Measurements from ENCODE around the gene QRFPR.
"Not testable (repeated sequence)": the region's sequence is repeated elsewhere in the genome, so short reads cannot be mapped to it uniquely, and the experiment has no call there.

QRFPR gene

GRCh38 chr4:121380776-121381462 lies at the start of gene QRFPR:
QRFPR (minus strand) TSS chr4:121381018; CDS start chr4:121380647, 371 bp downstream.
- DNase-seq: no peak

- DNase-seq: no peak
These were observed 47.9 kb upstream of the QRFPR start for GRCh38 chr4:121428721-121429120.

- DNase-seq: no peak
These were observed 40.8 kb upstream of the QRFPR start for GRCh38 chr4:121421594-121421993.

- DNase-seq: no peak
These were observed 30.4 kb upstream of the QRFPR start for GRCh38 chr4:121411151-121411744.

- DNase-seq: not testable (repeated sequence)
These were observed 27.7 kb upstream of the QRFPR start for GRCh38 chr4:121408567-121408966.

GRCh38 chr4:121400632-121401031 lies 19.8 kb upstream of the QRFPR start:
- DNase-seq: no peak

GRCh38 chr4:121397941-121398601 lies 17.3 kb upstream of the QRFPR start:
- no peak for DNase-seq

- DNase-seq: no peak
These were observed 16.6 kb upstream of the QRFPR start for GRCh38 chr4:121397434-121397833.

- DNase-seq: no peak
These were observed 11.7 kb upstream of the QRFPR start for GRCh38 chr4:121392426-121393086.

GRCh38 chr4:121390335-121390734 lies 9.5 kb upstream of the QRFPR start:
- no peak for DNase-seq

GRCh38 chr4:121379276-121379675 lies 1.5 kb downstream of the QRFPR start:
- no peak for DNase-seq

GRCh38 chr4:121377076-121377475 lies 3.7 kb downstream of the QRFPR start:
- DNase-seq: no peak

- DNase-seq: no peak
These were observed 4.3 kb downstream of the QRFPR start for GRCh38 chr4:121376556-121376955.

GRCh38 chr4:121376097-121376496 lies 4.7 kb downstream of the QRFPR start:
- DNase-seq: no peak

- DNase-seq: no peak
These were observed 5.6 kb downstream of the QRFPR start for GRCh38 chr4:121375262-121375661.

- no peak for DNase-seq
These were observed 7.0 kb downstream of the QRFPR start for GRCh38 chr4:121373841-121374240.

GRCh38 chr4:121370729-121371325 lies 10.0 kb downstream of the QRFPR start:
- no peak for DNase-seq

- no peak for DNase-seq
These were observed 20.3 kb downstream of the QRFPR start for GRCh38 chr4:121360495-121360894.

GRCh38 chr4:121358473-121358872 lies 22.3 kb downstream of the QRFPR start:
- no peak for DNase-seq

GRCh38 chr4:121353213-121353612 lies 27.6 kb downstream of the QRFPR start:
- no peak for DNase-seq

- DNase-seq: no peak
These were observed 36.7 kb downstream of the QRFPR start for GRCh38 chr4:121344098-121344497.

- DNase-seq: no peak
These were observed 40.6 kb downstream of the QRFPR start for GRCh38 chr4:121340247-121340646.

GRCh38 chr4:121339824-121340223 lies 41.0 kb downstream of the QRFPR start:
- no peak for DNase-seq
